Hematopoietic multipotent progenitor cell treated with erythropoietin and hydrocortisone succinate and interleukin-3 and kit ligand, for 8 days (in vitro differentiated cells): ENCODE data around the gene LRMDA.

ENCODE experiments used
- DNase-seq: peaks from one replicate; pipeline ENCODE4 v3.0.0-alpha.2; 2015

LRMDA gene

GRCh38 chr10:76255241-76255640 is 823.8 kb downstream of the LRMDA start:
- DNase-seq, result no peak

GRCh38 chr10:76257816-76258215 is 826.4 kb downstream of the LRMDA start:
- DNase-seq, result no peak

- DNase-seq, result no peak
These were observed 834.2 kb downstream of the LRMDA start for GRCh38 chr10:76265441-76266113.

GRCh38 chr10:76268530-76268929 is 837.1 kb downstream of the LRMDA start:
- DNase-seq, result no peak

GRCh38 chr10:76268954-76269353 is 837.5 kb downstream of the LRMDA start:
- DNase-seq, result no peak

DNA sequence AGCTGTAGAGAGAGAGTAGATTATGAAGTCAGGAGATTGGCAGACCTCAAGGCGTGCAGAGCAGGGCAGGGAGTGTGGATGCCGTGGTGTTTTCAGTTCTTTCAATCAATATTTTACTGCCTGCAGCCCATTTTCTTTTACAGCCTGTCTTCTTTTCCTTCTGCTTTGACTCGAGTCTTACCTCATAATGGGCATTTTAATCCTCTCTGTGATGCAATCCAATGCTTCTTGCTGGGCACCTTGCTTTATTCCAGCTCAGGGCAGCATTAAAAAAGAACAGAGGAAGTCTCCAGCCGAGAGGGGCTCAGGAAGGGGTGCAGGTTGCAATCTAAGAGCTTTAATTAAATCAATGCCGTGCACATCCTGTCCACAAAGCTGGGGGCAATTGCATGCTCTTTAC is 839.0 kb downstream of the LRMDA start:
- DNase-seq, result no peak

GRCh38 chr10:76274933-76275332 is 843.5 kb downstream of the LRMDA start:
- no peak for DNase-seq

GRCh38 chr10:76278811-76279460 is 847.5 kb downstream of the LRMDA start:
- DNase-seq, result no peak

- no peak for DNase-seq
These were observed 850.2 kb downstream of the LRMDA start for GRCh38 chr10:76281659-76282058.

- no peak for DNase-seq
These were observed 850.9 kb downstream of the LRMDA start for GRCh38 chr10:76282061-76283025.

GRCh38 chr10:76284351-76284750 is 852.9 kb downstream of the LRMDA start:
- no peak for DNase-seq

DNA sequence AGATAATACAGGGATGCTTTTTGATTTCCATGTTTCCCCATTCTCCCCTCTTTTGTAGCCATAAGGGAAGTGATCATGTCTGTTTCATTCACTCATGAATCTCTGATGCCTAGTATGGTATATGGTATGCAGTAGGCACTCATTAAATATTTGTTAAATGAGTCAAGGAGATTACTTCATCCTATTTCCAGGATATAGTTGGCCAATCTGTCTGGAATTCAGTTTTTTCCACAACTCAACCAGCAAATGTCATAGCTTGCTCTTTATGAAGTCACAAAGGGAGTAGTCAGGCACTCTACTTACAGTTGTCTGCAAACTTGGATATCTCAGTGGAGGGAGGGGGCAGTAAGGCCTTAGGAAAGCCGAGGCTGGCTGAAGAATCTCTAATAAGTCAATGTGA is 853.6 kb downstream of the LRMDA start:
- DNase-seq, result no peak

- DNase-seq, result no peak
These were observed 854.1 kb downstream of the LRMDA start for GRCh38 chr10:76285515-76285914.

- no peak for DNase-seq
These were observed 855.1 kb downstream of the LRMDA start for GRCh38 chr10:76286536-76286935.

GRCh38 chr10:76287856-76288255 is 856.4 kb downstream of the LRMDA start:
- no peak for DNase-seq

GRCh38 chr10:76291175-76291574 is 859.8 kb downstream of the LRMDA start:
- DNase-seq, result no peak

DNA sequence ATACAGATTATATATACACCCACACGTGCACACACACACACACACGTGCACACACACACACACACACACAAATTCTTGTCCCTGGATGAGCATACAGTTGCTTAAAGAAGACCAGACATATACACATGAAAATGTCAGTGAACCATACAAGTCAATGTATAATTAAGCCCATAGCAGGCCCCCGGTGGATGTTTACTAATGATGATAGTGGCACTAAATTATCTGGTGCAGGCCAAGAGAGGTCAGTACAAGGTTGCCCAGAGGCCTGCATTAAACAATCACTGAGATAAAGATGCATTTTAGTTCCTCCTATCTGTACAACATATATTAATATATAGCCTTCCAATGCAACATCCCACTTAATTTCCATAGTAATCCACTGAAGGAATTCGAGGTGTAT is 860.5 kb downstream of the LRMDA start:
- no peak for DNase-seq

DNA sequence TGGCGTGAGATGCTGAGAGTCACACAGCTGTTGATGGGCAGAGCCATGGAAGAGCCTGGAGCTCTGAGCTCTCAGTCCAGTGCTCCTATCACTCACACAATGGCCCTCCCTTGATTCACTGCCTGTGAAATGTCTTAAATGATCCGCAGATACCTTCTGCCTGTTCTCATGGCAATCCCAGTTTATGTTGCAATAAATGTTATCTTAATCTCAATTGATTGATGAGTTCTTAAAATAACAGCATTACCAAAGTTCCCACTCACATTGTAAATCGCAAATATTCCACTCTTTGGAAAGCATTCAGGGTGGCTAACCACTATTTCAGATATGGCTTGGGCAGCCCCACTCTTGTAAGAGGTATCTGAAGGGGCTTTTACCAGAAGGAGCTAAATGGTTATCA is 865.5 kb downstream of the LRMDA start:
- no peak for DNase-seq

GRCh38 chr10:76297358-76297757 is 865.9 kb downstream of the LRMDA start:
- DNase-seq, result no peak

GRCh38 chr10:76297780-76298281 is 866.4 kb downstream of the LRMDA start:
- no peak for DNase-seq

GRCh38 chr10:76298329-76298728 is 866.9 kb downstream of the LRMDA start:
- no peak for DNase-seq

GRCh38 chr10:76299501-76299900 is 868.1 kb downstream of the LRMDA start:
- DNase-seq, result no peak

- no peak for DNase-seq
These were observed 869.8 kb downstream of the LRMDA start for GRCh38 chr10:76301211-76301610.

- no peak for DNase-seq
These were observed 870.5 kb downstream of the LRMDA start for GRCh38 chr10:76301950-76302349.
